GM12891 (cell line): ENCODE measurements around the gene CASP6. TPM values are rescaled to one million over a fixed set of nuclear protein-coding genes. Genes with fewer than 3 reads are reported as not detected.

Source experiments
- DNase-seq: peaks from one replicate; pipeline ENCODE4 v3.0.0; 2011; ENCODE audit warnings: low spot score; ENCODE audit not compliant: insufficient read length
- FAIRE-seq: peaks from 2 replicates; lab custom pipeline; 2011; peaks lifted over from hg19 to GRCh38; lab: Jason Lieb, UNC
- PAX5 ChIP-seq: IDR thresholded peaks from 2 replicates; pipeline ENCODE4 v1.6.1; 2011; ENCODE audit warnings: low read length, moderate library complexity, mild to moderate bottlenecking; ENCODE audit not compliant: insufficient read depth, severe bottlenecking
- POLR2A ChIP-seq: IDR thresholded peaks from 2 replicates; pipeline ENCODE4 v1.6.1; 2011; ENCODE audit warnings: low read depth, low read length, control low read depth
- POLR2AphosphoS5 ChIP-seq: IDR thresholded peaks from 2 replicates; pipeline ENCODE4 v1.6.1; 2011; ENCODE audit warnings: low read depth, low read length, control low read depth
- POU2F2 ChIP-seq: IDR thresholded peaks from 2 replicates; pipeline ENCODE4 v1.6.1; 2011; ENCODE audit warnings: low read depth, mild to moderate bottlenecking, control low read depth, low read length, moderate library complexity
- SPI1 ChIP-seq: IDR thresholded peaks from 2 replicates; pipeline ENCODE4 v1.6.1; 2011; ENCODE audit warnings: low read depth, low read length, control low read depth
- TAF1 ChIP-seq: IDR thresholded peaks from 2 replicates; pipeline ENCODE4 v1.6.1; 2011; ENCODE audit warnings: low read depth, low read length, control low read depth
- polyA plus RNA-seq: library from polyadenylated mRNA; unstranded; fragments of >200 nt; gene quantifications from one replicate; pipeline ENCODE4 v1.2.1, GENCODE V29; 2012; ENCODE audit warnings: low read depth, missing spikeins, inconsistent platforms; ENCODE audit not compliant: missing spikeins

The CASP6 gene
- polyA plus RNA-seq: 10.1 TPM

DNA sequence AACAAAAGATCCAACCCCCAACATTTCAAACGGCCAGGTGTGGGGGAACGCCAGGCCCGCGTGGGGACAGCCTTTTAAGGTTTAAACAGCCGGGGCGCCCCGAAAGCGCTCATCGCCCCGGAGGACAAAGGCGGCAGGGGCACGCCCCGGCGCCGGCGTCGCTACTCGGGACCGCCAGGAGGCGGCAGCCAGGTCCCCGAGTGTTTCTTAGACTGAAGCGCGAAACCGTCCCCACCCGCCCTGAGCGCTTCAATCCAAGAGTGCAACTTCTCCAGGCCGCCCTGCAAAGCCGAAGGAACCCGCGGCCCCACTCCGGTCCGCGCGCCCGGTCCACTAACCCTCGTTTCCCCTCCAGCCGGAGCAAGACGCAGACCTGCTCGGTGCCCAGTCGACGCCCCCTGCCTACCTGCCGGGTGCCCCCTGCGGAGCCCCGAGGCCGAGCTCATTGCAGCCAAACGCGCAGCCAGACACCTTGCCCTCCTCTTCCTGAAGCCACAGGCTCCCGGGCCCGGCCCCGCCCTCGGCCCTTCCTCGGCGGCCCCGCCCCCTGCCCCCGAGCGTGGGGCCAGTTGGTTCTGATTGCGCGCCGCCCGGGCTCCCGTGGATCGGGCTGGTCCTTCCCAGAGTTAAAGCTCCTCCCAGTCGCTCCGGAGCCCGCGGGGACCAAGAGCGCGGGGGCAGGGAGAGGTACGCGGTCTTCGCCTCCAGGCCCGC, at the start of gene CASP6:
CASP6 (minus strand) TSS at position 496 of the 714 bp plus-strand sequence; CDS start at position 446, 50 bp downstream.
- FAIRE-seq (peak; percentile 89), DNase-seq (peak; percentile 72)
- TF ChIP-seq POLR2A (no peak), SPI1 (no peak)

DNA sequence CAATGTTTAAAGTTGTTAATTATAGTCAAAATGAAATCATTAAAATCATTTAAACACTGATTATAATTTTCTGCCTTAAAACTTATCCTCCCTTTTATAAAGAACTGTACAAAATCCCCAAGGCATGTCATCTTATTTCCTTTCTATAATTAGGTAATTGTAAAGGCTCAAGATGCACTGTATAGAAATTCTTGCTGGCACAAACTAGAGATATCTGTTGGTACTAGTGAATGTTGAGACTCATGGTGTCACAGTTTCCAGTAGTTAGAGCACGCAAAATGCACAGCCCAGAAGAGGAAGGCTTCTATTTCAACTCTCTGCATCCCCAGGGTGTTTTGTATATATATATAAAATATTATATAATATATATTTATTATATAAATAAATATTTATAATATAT, 49.3 kb upstream of the CASP6 start:
- no peak for TF ChIP-seq PAX5
- no peak for TF ChIP-seq SPI1
- TF ChIP-seq TAF1: no peak
- no peak for TF ChIP-seq POLR2A
- FAIRE-seq: no peak
- DNase-seq: no peak

DNA sequence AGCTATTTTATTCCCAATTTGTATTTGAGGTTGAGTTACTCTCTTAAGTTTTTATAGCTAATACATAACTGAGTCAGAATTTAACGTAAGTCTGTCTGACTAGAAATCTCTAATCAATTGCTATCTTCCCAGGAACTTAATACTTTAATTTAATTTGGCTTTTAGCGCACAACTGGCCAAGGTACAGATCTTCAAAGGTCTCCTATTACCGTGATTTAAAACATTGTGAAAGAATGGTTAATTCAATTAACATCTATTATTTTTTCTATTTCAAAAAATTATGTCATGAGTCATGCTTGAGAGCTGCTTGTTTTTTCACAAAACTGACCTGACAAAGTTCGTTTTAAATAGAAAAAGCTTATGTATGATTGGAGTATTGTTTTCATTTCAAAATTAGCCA, 48.6 kb upstream of the CASP6 start:
- TF ChIP-seq TAF1: no peak
- no peak for TF ChIP-seq PAX5
- TF ChIP-seq POLR2AphosphoS5: no peak
- TF ChIP-seq POLR2A: no peak
- TF ChIP-seq POU2F2: no peak
- no peak for TF ChIP-seq SPI1
- DNase-seq: no peak
- FAIRE-seq: no peak

DNA sequence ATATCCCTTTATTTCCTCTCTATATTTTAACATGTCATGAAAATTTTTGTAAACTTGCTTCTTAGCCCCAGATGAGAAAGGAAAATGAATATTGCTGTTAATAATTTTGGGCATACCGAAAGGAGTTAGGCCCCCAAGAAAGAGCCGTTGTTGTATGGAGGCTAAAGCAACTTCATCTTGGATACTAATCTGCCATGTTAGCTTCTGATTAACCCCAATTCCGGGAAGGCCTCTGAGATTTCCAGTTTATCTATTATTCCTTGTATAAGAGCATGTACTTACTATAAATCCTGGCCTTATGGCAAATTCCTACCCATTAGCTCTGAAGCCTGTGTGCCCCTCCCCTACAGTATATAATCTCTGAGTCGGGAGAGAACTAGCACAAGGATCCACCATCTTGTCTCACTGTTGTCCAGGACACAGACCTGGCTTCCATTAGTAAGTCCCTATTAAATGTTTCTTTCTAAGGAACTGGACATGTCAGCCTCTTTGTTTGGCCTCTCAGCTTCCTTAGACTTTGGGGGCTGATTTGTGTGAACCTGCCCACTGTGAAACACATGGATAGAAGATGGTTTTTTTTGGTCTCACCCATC, 47.5 kb upstream of the CASP6 start:
- DNase-seq: no peak
- no peak for TF ChIP-seq SPI1
- TF ChIP-seq TAF1: no peak
- no peak for TF ChIP-seq POU2F2
- no peak for TF ChIP-seq PAX5
- no peak for TF ChIP-seq POLR2A
- TF ChIP-seq POLR2AphosphoS5: no peak
- FAIRE-seq: no peak

- TF ChIP-seq PAX5 (no peak), POU2F2 (no peak), SPI1 (no peak), POLR2A (no peak), TAF1 (no peak), POLR2AphosphoS5 (no peak)
- FAIRE-seq (no peak), DNase-seq (no peak)
These were observed 46.3 kb upstream of the CASP6 start for GRCh38 chr4:109749388-109750082.

- FAIRE-seq (no peak), DNase-seq (no peak)
- no peak for TF ChIP-seq TAF1
- no peak for TF ChIP-seq PAX5
- TF ChIP-seq POLR2AphosphoS5: no peak
- TF ChIP-seq POU2F2: no peak
These were observed 44.9 kb upstream of the CASP6 start for GRCh38 chr4:109748114-109748513.

GRCh38 chr4:109746728-109747127, 43.5 kb upstream of the CASP6 start:
- DNase-seq: no peak
- no peak for FAIRE-seq

GRCh38 chr4:109745830-109746229, 42.6 kb upstream of the CASP6 start:
- TF ChIP-seq SPI1: no peak
- TF ChIP-seq PAX5: no peak
- no peak for TF ChIP-seq POU2F2
- TF ChIP-seq POLR2AphosphoS5: no peak
- no peak for TF ChIP-seq TAF1
- no peak for TF ChIP-seq POLR2A
- DNase-seq: no peak
- no peak for FAIRE-seq

More at GRCh38 chr4:109746728-109747127, 43.5 kb upstream of the CASP6 start:
- no peak for TF ChIP-seq PAX5
- TF ChIP-seq TAF1: no peak
- TF ChIP-seq POU2F2: no peak
- no peak for TF ChIP-seq POLR2A
- no peak for TF ChIP-seq POLR2AphosphoS5
- no peak for TF ChIP-seq SPI1

DNA sequence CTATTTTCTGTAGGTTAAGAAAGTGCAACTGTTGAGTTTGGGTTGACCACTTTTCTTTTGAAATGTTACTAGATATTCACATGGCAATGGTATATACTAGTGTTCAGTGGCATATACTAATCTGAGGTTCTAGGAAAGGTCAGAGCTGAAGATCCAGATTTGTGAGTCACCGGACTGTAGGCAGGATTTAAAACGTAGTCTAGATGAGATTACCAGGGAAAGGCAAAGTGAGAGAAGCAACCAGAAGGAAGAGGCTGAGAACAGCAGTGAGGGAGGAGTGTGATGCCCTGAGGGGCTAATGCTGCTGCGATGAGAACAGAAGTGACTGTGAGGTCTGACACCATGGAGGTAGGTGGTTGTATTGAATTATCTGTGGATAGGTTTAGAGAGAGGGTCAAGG, 36.3 kb upstream of the CASP6 start:
- TF ChIP-seq POLR2A: no peak
- no peak for TF ChIP-seq PAX5
- no peak for TF ChIP-seq POLR2AphosphoS5
- no peak for TF ChIP-seq SPI1
- TF ChIP-seq TAF1: no peak
- no peak for TF ChIP-seq POU2F2
- no peak for FAIRE-seq
- DNase-seq: no peak
